ENCODE results near the gene RALGPS1.

DNA sequence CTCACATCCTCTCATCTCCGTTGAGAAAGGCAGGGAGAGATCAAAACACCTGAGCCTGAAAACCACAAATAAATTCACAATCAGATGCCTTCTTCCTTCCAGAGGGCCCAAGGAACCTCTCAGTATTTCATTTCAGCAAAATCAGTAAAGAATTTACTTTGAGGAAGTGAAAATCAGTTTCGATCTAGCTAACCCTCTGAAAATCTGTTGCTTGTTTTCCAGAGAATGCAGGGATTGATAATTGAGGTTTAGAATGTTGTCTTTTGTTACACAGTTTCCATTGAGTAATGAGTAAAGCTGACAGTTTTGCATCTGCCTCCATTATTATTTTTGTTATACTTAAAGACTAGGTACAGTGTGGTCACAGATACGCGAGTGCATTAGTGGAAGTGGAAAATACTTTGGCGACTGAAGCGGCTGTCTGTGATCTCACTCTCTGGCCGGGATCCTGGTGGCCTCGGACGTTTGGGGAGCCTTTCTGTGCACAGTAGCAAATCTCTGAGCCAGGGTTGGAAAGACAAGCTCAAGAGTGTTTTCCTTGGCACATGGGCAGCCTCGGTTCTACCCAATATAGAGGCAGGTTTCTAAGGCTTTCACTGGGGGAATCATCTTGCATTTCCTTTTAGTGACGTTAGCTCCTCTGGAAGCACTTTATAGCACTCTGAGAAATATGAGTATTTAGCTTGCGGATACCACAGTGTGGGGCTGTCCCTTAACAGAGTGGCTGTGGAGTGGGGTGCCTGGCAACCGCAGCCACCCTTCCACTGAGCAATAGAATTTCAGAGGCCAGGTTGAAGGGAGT is 240.0 kb downstream of the RALGPS1 start:
- TF ChIP-seq, protein P1, sequence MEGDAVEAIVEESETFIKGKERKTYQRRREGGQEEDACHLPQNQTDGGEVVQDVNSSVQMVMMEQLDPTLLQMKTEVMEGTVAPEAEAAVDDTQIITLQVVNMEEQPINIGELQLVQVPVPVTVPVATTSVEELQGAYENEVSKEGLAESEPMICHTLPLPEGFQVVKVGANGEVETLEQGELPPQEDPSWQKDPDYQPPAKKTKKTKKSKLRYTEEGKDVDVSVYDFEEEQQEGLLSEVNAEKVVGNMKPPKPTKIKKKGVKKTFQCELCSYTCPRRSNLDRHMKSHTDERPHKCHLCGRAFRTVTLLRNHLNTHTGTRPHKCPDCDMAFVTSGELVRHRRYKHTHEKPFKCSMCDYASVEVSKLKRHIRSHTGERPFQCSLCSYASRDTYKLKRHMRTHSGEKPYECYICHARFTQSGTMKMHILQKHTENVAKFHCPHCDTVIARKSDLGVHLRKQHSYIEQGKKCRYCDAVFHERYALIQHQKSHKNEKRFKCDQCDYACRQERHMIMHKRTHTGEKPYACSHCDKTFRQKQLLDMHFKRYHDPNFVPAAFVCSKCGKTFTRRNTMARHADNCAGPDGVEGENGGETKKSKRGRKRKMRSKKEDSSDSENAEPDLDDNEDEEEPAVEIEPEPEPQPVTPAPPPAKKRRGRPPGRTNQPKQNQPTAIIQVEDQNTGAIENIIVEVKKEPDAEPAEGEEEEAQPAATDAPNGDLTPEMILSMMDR (IDR thresholded peaks at IDR 0.05), result no peak
- TF ChIP-seq EZH2 (IDR thresholded peaks at IDR 0.05; ENCODE audit: borderline replicate concordance, insufficient read depth, low read depth, low read length, poor library complexity, severe bottlenecking), result no peak

Measured in B cell (primary cell).